ENCODE data around the gene SPI1.
A peak's percentile ranks its signal among the peaks of the same experiment; 100 is the strongest.

Gene SPI1

DNA sequence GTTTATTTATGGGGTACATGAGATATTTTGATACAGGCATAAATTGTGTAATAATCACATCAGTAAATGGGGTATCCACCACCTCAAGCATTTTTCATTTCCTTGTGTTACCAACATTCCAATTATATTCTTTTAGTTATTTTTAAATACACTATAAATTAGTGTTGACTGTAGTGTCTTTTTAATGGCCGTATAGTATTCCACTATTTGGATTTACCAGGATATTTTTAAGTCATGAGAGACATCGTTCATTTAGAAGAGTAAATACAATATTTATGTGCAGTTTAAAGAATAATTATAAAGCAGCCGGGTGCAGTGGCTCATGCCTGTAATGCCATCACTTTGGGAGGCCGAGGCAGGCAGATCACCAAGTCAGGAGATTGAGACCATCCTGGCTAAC, 6.2 kb upstream of the SPI1 start:
- Histone ChIP-seq H3K4me3 (ENCODE audit: low read depth, low read length) (no peak overlapping the region), H3K9me3 (ENCODE audit: control insufficient read depth, insufficient read depth, low read depth, low read length) (no peaks in the 10 kb centered on the region), H3K36me3 (ENCODE audit: control insufficient read depth in 2 of 2, insufficient read depth in 1 of 2, low read length in 2 of 2) (no peaks in the 10 kb centered on the region), H3K27ac (ENCODE audit: extremely low read depth, low read depth, low read length) (no peak overlapping the region), H3K4me1 (ENCODE audit: control insufficient read depth, insufficient read depth, low read length) (no peaks in the 10 kb centered on the region)
- ChIA-PET CTCF (interaction anchor here (0.6 kb wide), 1 partner anchor 10 kb away, joined by 3 read pairs; no protein-coding TSS in a partner anchor), POLR2A (no interaction called here)
- TF ChIP-seq KLF16 (tag by site-specific recombination; IDR thresholded peaks at IDR 0.05) (no peak), ZNF146 (tag by site-specific recombination; IDR thresholded peaks at IDR 0.05) (peak; percentile 32; the same call in 1 of the 2 replicates)

DNA sequence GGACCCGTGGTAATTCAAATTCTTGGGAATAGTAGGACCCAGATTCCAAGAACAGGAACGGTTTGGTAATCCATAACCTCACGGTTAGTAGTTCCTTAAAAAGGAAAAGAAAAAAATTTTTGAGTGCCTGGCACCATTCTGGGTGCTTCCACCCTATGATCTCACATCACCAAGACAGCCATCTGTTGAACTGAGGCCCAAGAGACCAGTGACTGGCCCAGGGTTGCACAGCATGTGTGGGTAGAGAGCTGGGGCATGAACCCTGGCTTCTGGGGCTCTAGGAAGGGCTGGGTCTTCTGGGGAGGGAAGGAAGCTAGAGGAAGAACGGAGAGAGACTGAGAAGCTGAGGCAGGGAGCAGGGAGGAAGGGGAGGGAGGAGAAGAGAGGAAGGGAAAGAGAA, 4.7 kb upstream of the SPI1 start:
- H3K4me3 ChIP-seq (ENCODE audit: low read depth, low read length), result no peak overlapping the region
- no peaks in the 10 kb centered on the region for H3K4me1 ChIP-seq (ENCODE audit: control insufficient read depth, insufficient read depth, low read length)
- no peaks in the 10 kb centered on the region for H3K9me3 ChIP-seq (ENCODE audit: control insufficient read depth, insufficient read depth, low read depth, low read length)
- CTCF ChIA-PET, result interaction anchor here (2.4 kb wide), 1 partner anchor 9 kb away, joined by 16 read pairs; no protein-coding TSS in a partner anchor
- TF ChIP-seq, protein P1, sequence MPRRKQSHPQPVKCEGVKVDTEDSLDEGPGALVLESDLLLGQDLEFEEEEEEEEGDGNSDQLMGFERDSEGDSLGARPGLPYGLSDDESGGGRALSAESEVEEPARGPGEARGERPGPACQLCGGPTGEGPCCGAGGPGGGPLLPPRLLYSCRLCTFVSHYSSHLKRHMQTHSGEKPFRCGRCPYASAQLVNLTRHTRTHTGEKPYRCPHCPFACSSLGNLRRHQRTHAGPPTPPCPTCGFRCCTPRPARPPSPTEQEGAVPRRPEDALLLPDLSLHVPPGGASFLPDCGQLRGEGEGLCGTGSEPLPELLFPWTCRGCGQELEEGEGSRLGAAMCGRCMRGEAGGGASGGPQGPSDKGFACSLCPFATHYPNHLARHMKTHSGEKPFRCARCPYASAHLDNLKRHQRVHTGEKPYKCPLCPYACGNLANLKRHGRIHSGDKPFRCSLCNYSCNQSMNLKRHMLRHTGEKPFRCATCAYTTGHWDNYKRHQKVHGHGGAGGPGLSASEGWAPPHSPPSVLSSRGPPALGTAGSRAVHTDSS (tag by site-specific recombination; IDR thresholded peaks at IDR 0.05), result no peak
- TF ChIP-seq, protein P2, sequence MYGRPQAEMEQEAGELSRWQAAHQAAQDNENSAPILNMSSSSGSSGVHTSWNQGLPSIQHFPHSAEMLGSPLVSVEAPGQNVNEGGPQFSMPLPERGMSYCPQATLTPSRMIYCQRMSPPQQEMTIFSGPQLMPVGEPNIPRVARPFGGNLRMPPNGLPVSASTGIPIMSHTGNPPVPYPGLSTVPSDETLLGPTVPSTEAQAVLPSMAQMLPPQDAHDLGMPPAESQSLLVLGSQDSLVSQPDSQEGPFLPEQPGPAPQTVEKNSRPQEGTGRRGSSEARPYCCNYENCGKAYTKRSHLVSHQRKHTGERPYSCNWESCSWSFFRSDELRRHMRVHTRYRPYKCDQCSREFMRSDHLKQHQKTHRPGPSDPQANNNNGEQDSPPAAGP (tag by site-specific recombination; IDR thresholded peaks at IDR 0.05), result no peak
- TF ChIP-seq, protein P3, sequence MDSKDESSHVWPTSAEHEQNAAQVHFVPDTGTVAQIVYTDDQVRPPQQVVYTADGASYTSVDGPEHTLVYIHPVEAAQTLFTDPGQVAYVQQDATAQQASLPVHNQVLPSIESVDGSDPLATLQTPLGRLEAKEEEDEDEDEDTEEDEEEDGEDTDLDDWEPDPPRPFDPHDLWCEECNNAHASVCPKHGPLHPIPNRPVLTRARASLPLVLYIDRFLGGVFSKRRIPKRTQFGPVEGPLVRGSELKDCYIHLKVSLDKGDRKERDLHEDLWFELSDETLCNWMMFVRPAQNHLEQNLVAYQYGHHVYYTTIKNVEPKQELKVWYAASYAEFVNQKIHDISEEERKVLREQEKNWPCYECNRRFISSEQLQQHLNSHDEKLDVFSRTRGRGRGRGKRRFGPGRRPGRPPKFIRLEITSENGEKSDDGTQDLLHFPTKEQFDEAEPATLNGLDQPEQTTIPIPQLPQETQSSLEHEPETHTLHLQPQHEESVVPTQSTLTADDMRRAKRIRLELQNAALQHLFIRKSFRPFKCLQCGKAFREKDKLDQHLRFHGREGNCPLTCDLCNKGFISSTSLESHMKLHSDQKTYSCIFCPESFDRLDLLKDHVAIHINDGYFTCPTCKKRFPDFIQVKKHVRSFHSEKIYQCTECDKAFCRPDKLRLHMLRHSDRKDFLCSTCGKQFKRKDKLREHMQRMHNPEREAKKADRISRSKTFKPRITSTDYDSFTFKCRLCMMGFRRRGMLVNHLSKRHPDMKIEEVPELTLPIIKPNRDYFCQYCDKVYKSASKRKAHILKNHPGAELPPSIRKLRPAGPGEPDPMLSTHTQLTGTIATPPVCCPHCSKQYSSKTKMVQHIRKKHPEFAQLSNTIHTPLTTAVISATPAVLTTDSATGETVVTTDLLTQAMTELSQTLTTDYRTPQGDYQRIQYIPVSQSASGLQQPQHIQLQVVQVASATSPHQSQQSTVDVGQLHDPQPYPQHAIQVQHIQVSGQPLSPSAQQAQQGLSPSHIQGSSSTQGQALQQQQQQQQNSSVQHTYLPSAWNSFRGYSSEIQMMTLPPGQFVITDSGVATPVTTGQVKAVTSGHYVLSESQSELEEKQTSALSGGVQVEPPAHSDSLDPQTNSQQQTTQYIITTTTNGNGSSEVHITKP (tag by site-specific recombination; IDR thresholded peaks at IDR 0.05), result no peak
- no peak for TF ChIP-seq ZNF404 (tag by site-specific recombination; IDR thresholded peaks at IDR 0.05)
- TF ChIP-seq, protein P4, sequence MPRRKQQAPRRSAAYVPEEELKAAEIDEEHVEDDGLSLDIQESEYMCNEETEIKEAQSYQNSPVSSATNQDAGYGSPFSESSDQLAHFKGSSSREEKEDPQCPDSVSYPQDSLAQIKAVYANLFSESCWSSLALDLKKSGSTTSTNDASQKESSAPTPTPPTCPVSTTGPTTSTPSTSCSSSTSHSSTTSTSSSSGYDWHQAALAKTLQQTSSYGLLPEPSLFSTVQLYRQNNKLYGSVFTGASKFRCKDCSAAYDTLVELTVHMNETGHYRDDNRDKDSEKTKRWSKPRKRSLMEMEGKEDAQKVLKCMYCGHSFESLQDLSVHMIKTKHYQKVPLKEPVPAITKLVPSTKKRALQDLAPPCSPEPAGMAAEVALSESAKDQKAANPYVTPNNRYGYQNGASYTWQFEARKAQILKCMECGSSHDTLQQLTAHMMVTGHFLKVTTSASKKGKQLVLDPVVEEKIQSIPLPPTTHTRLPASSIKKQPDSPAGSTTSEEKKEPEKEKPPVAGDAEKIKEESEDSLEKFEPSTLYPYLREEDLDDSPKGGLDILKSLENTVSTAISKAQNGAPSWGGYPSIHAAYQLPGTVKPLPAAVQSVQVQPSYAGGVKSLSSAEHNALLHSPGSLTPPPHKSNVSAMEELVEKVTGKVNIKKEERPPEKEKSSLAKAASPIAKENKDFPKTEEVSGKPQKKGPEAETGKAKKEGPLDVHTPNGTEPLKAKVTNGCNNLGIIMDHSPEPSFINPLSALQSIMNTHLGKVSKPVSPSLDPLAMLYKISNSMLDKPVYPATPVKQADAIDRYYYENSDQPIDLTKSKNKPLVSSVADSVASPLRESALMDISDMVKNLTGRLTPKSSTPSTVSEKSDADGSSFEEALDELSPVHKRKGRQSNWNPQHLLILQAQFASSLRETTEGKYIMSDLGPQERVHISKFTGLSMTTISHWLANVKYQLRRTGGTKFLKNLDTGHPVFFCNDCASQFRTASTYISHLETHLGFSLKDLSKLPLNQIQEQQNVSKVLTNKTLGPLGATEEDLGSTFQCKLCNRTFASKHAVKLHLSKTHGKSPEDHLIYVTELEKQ (tag by site-specific recombination; IDR thresholded peaks at IDR 0.05; ENCODE audit: borderline replicate concordance), result no peak
- TF ChIP-seq SALL2 (tag by site-specific recombination; IDR thresholded peaks at IDR 0.05; ENCODE audit: borderline replicate concordance), result no peak
- TF ChIP-seq ZNF211 (tag by site-specific recombination; IDR thresholded peaks at IDR 0.05; ENCODE audit: low read depth), result no peak
- TF ChIP-seq ZNF394 (tag by site-specific recombination; IDR thresholded peaks at IDR 0.05; ENCODE audit: borderline replicate concordance), result no peak
- TF ChIP-seq MZF1 (tag by site-specific recombination; IDR thresholded peaks at IDR 0.05; ENCODE audit: borderline replicate concordance), result no peak
- TF ChIP-seq, protein P5, sequence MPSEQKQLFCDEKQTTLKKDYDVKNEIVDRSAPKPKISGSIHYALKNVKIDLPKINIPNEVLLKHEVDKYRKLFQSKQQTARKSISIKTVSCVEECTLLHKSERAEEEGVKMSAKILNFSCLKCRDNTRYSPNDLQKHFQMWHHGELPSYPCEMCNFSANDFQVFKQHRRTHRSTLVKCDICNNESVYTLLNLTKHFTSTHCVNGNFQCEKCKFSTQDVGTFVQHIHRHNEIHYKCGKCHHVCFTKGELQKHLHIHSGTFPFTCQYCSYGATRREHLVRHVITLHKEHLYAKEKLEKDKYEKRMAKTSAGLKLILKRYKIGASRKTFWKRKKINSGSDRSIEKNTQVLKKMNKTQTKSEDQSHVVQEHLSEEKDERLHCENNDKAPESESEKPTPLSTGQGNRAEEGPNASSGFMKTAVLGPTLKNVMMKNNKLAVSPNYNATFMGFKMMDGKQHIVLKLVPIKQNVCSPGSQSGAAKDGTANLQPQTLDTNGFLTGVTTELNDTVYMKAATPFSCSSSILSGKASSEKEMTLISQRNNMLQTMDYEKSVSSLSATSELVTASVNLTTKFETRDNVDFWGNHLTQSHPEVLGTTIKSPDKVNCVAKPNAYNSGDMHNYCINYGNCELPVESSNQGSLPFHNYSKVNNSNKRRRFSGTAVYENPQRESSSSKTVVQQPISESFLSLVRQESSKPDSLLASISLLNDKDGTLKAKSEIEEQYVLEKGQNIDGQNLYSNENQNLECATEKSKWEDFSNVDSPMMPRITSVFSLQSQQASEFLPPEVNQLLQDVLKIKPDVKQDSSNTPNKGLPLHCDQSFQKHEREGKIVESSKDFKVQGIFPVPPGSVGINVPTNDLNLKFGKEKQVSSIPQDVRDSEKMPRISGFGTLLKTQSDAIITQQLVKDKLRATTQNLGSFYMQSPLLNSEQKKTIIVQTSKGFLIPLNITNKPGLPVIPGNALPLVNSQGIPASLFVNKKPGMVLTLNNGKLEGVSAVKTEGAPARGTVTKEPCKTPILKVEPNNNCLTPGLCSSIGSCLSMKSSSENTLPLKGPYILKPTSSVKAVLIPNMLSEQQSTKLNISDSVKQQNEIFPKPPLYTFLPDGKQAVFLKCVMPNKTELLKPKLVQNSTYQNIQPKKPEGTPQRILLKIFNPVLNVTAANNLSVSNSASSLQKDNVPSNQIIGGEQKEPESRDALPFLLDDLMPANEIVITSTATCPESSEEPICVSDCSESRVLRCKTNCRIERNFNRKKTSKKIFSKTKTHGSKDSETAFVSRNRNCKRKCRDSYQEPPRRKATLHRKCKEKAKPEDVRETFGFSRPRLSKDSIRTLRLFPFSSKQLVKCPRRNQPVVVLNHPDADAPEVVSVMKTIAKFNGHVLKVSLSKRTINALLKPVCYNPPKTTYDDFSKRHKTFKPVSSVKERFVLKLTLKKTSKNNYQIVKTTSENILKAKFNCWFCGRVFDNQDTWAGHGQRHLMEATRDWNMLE (tag by site-specific recombination; conservative IDR thresholded peaks at IDR 0.05; ENCODE audit: low read depth), result no peak
- TF ChIP-seq, protein P6, sequence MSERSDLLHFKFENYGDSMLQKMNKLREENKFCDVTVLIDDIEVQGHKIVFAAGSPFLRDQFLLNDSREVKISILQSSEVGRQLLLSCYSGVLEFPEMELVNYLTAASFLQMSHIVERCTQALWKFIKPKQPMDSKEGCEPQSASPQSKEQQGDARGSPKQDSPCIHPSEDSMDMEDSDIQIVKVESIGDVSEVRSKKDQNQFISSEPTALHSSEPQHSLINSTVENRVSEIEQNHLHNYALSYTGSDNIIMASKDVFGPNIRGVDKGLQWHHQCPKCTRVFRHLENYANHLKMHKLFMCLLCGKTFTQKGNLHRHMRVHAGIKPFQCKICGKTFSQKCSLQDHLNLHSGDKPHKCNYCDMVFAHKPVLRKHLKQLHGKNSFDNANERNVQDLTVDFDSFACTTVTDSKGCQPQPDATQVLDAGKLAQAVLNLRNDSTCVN (tag by site-specific recombination; optimal IDR thresholded peaks at IDR 0.05), result no peak
- TF ChIP-seq ZNF223 (tag by site-specific recombination; IDR thresholded peaks at IDR 0.05), result no peak
- no peak for TF ChIP-seq ZNF670 (tag by site-specific recombination; IDR thresholded peaks at IDR 0.05; ENCODE audit: low read depth)
- TF ChIP-seq ZNF433 (tag by site-specific recombination; IDR thresholded peaks at IDR 0.05; ENCODE audit: low read depth), result no peak
- no peak for TF ChIP-seq SETDB1 (IDR thresholded peaks at IDR 0.05; ENCODE audit: insufficient read length, low read length)
- TF ChIP-seq ZFP37 (tag by site-specific recombination; IDR thresholded peaks at IDR 0.05), result no peak
- no peak overlapping the region for H3K27ac ChIP-seq (ENCODE audit: extremely low read depth, low read depth, low read length)
- POLR2A ChIA-PET, result no interaction called here
- H3K36me3 ChIP-seq (ENCODE audit: control insufficient read depth in 2 of 2, insufficient read depth in 1 of 2, low read length in 2 of 2), result no peaks in the 10 kb centered on the region

Data from HEK293 (cell line).